Mesenchymal stem cell (in vitro differentiated cells and primary cell): ENCODE data around the gene AACS.
"Not testable (repeated sequence)": the region's sequence is repeated elsewhere in the genome, so short reads cannot be mapped to it uniquely, and the experiment has no call there.

Source experiments
- DNase-seq: peaks from one replicate; pipeline ENCODE4 v3.0.0-alpha.2; 2013
- H2AFZ ChIP-seq: one replicate; pipeline ENCODE4 v1.6.1; 2013; ENCODE audit warnings: low read depth, mild to moderate bottlenecking, control low read depth, inconsistent platforms, low read length, moderate library complexity
- H2AK5ac ChIP-seq: 2 replicates; pipeline ENCODE4 v1.6.1; 2013; ENCODE audit warnings: low read length, moderate library complexity, mild to moderate bottlenecking, inconsistent platforms; ENCODE audit not compliant: severe bottlenecking
- H2BK120ac ChIP-seq: one replicate; pipeline ENCODE4 v1.6.1; 2013; ENCODE audit warnings: low read depth, mild to moderate bottlenecking, inconsistent platforms, low read length, moderate library complexity
- H2BK12ac ChIP-seq, 2 experiments: one replicate each; pipeline ENCODE4 v1.6.1; 2013; ENCODE audit warnings: inconsistent platforms in 2 of 2, low read length in 2 of 2, mild to moderate bottlenecking in 2 of 2, moderate library complexity in 2 of 2, control low read depth in 1 of 2
- H2BK15ac ChIP-seq: one replicate; pipeline ENCODE4 v1.6.1; 2013; ENCODE audit warnings: mild to moderate bottlenecking, low read depth, inconsistent platforms; ENCODE audit not compliant: poor library complexity, severe bottlenecking
- H2BK5ac ChIP-seq: 2 replicates; pipeline ENCODE4 v1.6.1; 2013; ENCODE audit warnings: low read depth, mild to moderate bottlenecking, low read length, control low read depth, inconsistent platforms; ENCODE audit not compliant: poor library complexity, severe bottlenecking
- H3K14ac ChIP-seq, 2 experiments: one replicate each; pipeline ENCODE4 v1.6.1; 2013; ENCODE audit warnings: inconsistent platforms in 2 of 2, low read length in 2 of 2, control low read depth in 1 of 2, mild to moderate bottlenecking in 1 of 2, moderate library complexity in 1 of 2
- H3K18ac ChIP-seq, 2 experiments: one replicate each; pipeline ENCODE4 v1.6.1; 2013; ENCODE audit warnings: inconsistent platforms in 2 of 2, low read length in 2 of 2, control low read depth in 1 of 2, low read depth in 1 of 2, mild to moderate bottlenecking in 1 of 2
- H3K23ac ChIP-seq, 2 experiments: one replicate each; pipeline ENCODE4 v1.6.1; 2013; ENCODE audit warnings: inconsistent platforms in 2 of 2, low read length in 2 of 2, mild to moderate bottlenecking in 2 of 2, moderate library complexity in 2 of 2, control low read depth in 1 of 2
- H3K27ac ChIP-seq: 2 replicates; pipeline ENCODE4 v1.5.1; 2013; ENCODE audit warnings: mild to moderate bottlenecking, moderate library complexity, low read length, control low read depth, inconsistent platforms; ENCODE audit not compliant: poor library complexity, severe bottlenecking
- H3K27me3 ChIP-seq, 2 experiments: 2 replicates each; pipeline versions ENCODE4 v1.6.1 to v1.7.0; 2013; ENCODE audit warnings: low read length in 2 of 2, mild to moderate bottlenecking in 2 of 2, moderate library complexity in 2 of 2, control low read depth in 1 of 2, inconsistent platforms in 1 of 2; ENCODE audit not compliant: control insufficient read depth in 1 of 2, insufficient read depth in 1 of 2
- H3K36me3 ChIP-seq, 2 experiments: 2 replicates each; pipeline versions ENCODE4 v1.6.1 to v1.7.0; 2013; ENCODE audit warnings: low read length in 2 of 2, control low read depth in 1 of 2, inconsistent platforms in 1 of 2, low read depth in 1 of 2, mild to moderate bottlenecking in 1 of 2; ENCODE audit not compliant: insufficient read depth in 2 of 2, control insufficient read depth in 1 of 2
- H3K4ac ChIP-seq, 2 experiments: one replicate each; pipeline ENCODE4 v1.6.1; 2013; ENCODE audit warnings: inconsistent platforms in 2 of 2, low read length in 2 of 2, mild to moderate bottlenecking in 2 of 2, moderate library complexity in 2 of 2, control low read depth in 1 of 2, low read depth in 1 of 2
- H3K4me1 ChIP-seq: 2 replicates; pipeline ENCODE4 v1.6.1; 2013; ENCODE audit warnings: low read depth, low read length, control low read depth; ENCODE audit not compliant: control insufficient read depth, insufficient read depth
- H3K4me2 ChIP-seq: 2 replicates; pipeline ENCODE4 v1.6.1; 2013; ENCODE audit warnings: low read length, mild to moderate bottlenecking, inconsistent platforms; ENCODE audit not compliant: poor library complexity, severe bottlenecking
- H3K4me3 ChIP-seq, 2 experiments: 2 replicates each; pipeline versions ENCODE4 v1.5.1 to v1.7.0; 2013; ENCODE audit warnings: low read length in 2 of 2, mild to moderate bottlenecking in 2 of 2, control low read depth in 1 of 2, low read depth in 1 of 2; ENCODE audit not compliant: insufficient read depth in 1 of 2
- H3K79me1 ChIP-seq: replicated peaks from 2 replicates; pipeline ENCODE4 v1.6.1; 2013; ENCODE audit warnings: mild to moderate bottlenecking, control low read depth, low read length, inconsistent platforms; ENCODE audit not compliant: poor library complexity, severe bottlenecking
- H3K9ac ChIP-seq: 2 replicates; pipeline ENCODE4 v1.7.0; 2013; ENCODE audit warnings: mild to moderate bottlenecking, low read length, moderate library complexity
- H3K9me3 ChIP-seq: 2 replicates; pipeline ENCODE4 v1.7.0; 2013; ENCODE audit warnings: mild to moderate bottlenecking, low read length; ENCODE audit not compliant: control insufficient read depth
- H4K8ac ChIP-seq: one replicate; pipeline ENCODE4 v1.6.1; 2013; ENCODE audit warnings: inconsistent platforms, mild to moderate bottlenecking, low read length, moderate library complexity
- H4K91ac ChIP-seq: one replicate; pipeline ENCODE4 v1.6.1; 2013; ENCODE audit warnings: mild to moderate bottlenecking, low read length, inconsistent platforms
- WGBS: methylation state at CpG from one replicate; pipeline ENCODE4 v1.1.7; 2013; ENCODE audit warnings: mixed read lengths; 5-methylcytosine and 5-hydroxymethylcytosine counted together

AACS gene

DNA sequence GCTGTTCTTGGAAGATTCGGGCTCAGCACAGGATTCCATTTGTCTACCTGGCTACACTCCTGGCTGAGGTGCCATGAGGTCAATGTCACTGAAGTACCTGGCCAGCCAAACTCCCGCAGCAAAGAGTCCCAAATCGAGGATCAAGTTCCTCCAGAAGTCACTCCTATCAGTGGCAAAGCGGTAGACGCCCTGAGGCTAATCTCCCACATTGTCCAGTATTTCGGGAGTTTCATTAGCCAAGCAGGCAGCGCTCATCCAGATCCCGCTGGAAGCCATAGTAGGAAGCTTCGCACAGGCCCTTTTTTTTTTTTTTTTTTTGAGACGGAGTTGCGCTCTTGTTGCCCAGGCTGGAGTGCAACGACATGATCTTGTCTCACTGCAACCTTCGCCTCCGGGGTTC lies 8.9 kb upstream of the AACS start:
- no peak overlapping the region for H4K91ac ChIP-seq
- no peak overlapping the region for H3K9ac ChIP-seq
- no peaks in the 10 kb centered on the region for H3K27me3 ChIP-seq
- H4K8ac ChIP-seq, result no peak overlapping the region
- peaks cover 4% of the 10 kb centered on the region for H3K4me1 ChIP-seq
- no peaks in the 10 kb centered on the region for H3K79me1 ChIP-seq
- no peak for DNase-seq
- no peak overlapping the region for H2AFZ ChIP-seq
- H3K4me3 ChIP-seq, result no peak overlapping the region
- H2BK5ac ChIP-seq, result no peak overlapping the region
- H3K18ac ChIP-seq, result no peak overlapping the region
- H3K23ac ChIP-seq, result no peak overlapping the region
- no peak overlapping the region for H2BK12ac ChIP-seq
- no peak overlapping the region for H2BK120ac ChIP-seq
- H3K4ac ChIP-seq, result no peak overlapping the region
- H3K9me3 ChIP-seq, result no peaks in the 10 kb centered on the region
- no peak overlapping the region for H3K4me2 ChIP-seq
- WGBS, result 93% methylated on average over 12 of the region's 14 CpGs
- H2BK15ac ChIP-seq, result no peak overlapping the region
- H2AK5ac ChIP-seq, result no peak overlapping the region
- H3K27ac ChIP-seq, result no peak overlapping the region
- H3K14ac ChIP-seq, result no peak overlapping the region
- H3K36me3 ChIP-seq, result no peaks in the 10 kb centered on the region

DNA sequence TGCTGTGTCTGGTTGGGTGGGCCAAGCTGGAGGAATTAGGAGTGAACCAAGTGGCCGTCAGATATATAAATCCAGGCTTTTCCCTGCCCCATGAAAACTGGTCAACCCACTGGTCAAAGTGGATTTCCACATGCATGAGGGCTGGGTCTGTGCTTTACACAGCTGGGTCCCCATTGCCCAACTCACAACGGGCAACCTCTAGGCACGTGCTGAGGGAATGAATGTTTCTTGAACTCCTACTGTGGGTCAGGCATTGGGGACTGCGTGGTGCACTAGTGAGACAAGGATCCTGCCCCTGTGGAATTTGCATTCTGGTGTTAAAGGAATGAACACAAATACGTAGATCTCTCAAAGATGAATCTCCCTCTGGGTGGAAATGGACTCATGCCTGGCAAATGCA lies 7.5 kb upstream of the AACS start:
- H2AK5ac ChIP-seq, result no peak overlapping the region
- no peak overlapping the region for H2AFZ ChIP-seq
- H3K27ac ChIP-seq, result no peak overlapping the region
- H2BK15ac ChIP-seq, result no peak overlapping the region
- H3K4me2 ChIP-seq, result no peak overlapping the region
- H4K8ac ChIP-seq, result no peak overlapping the region
- no peak overlapping the region for H3K9ac ChIP-seq
- H4K91ac ChIP-seq, result no peak overlapping the region
- H3K36me3 ChIP-seq, result no peaks in the 10 kb centered on the region
- H3K4me1 ChIP-seq, result peaks cover 4% of the 10 kb centered on the region
- no peaks in the 10 kb centered on the region for H3K79me1 ChIP-seq
- H2BK5ac ChIP-seq, result no peak overlapping the region
- H3K23ac ChIP-seq, result no peak overlapping the region
- H3K14ac ChIP-seq, result no peak overlapping the region
- WGBS, result 92% methylated on average over 5 of the region's 5 CpGs
- no peak overlapping the region for H3K18ac ChIP-seq
- H2BK12ac ChIP-seq, result no peak overlapping the region
- no peaks in the 10 kb centered on the region for H3K9me3 ChIP-seq
- no peak overlapping the region for H3K4me3 ChIP-seq
- no peak for DNase-seq
- no peak overlapping the region for H2BK120ac ChIP-seq
- H3K27me3 ChIP-seq, result no peaks in the 10 kb centered on the region
- no peak overlapping the region for H3K4ac ChIP-seq

DNA sequence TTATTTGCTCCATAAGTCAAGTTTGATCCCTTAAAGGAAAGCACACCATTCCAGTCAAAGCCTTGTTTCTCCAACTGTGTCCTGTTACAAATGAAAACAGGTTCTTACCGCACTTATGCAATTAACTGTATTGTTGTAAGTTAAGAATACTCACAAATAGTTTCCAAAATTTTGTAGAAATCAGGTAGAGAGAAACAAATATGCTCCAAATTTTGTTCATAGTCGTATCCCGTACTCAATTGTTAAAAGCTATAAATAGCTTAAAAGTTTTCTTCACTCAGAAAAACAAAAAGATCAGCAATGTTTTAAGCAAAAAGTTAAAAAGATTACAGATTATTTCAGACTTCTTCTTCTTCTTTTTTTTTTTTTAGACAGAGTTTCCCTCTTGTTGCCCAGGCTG lies 4.0 kb upstream of the AACS start:
- Histone ChIP-seq H4K91ac (no peak overlapping the region), H2BK12ac (no peak overlapping the region), H3K4ac (no peak overlapping the region), H3K9me3 (no peaks in the 10 kb centered on the region), H3K36me3 (no peaks in the 10 kb centered on the region), H3K27me3 (peaks cover 0 to 4% of the 10 kb centered on the region in 2 experiments), H3K18ac (no peak overlapping the region), H4K8ac (no peak overlapping the region), H2AFZ (no peak overlapping the region), H3K23ac (no peak overlapping the region), H3K9ac (no peak overlapping the region), H3K4me2 (no peak overlapping the region), H3K4me3 (no peak overlapping the region), H2BK120ac (no peak overlapping the region), H2AK5ac (no peak overlapping the region), H2BK15ac (no peak overlapping the region), H2BK5ac (no peak overlapping the region), H3K4me1 (peaks cover 12% of the 10 kb centered on the region), H3K14ac (no peak overlapping the region), H3K79me1 (peaks cover 5% of the 10 kb centered on the region), H3K27ac (no peak overlapping the region)
- no CpG with 5 or more reads among the region's 3 CpGs for WGBS
- no peak for DNase-seq

DNA sequence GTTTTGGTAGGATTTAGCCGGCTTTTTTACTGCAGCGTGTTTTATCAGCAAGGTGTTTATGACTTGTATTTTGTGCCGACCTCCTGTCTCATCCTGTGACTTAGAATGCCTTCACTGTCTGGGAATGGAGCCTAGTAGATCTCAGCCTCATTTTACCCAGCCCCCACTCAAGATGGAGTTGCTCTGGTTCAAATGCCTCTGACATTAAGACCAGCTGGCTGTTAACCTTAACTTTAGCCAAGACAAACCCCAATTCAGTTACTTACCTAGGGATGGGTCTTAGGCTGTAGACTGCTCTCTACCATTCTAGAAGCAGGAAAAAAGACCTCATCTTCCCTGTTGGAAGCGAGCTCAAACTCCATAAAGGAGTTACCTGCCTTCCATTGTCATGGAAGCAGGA lies 1.7 kb upstream of the AACS start:
- not testable (repeated sequence) for H4K8ac ChIP-seq, H3K27ac ChIP-seq, DNase-seq, H3K9ac ChIP-seq, H2AFZ ChIP-seq, H3K18ac ChIP-seq, H3K9me3 ChIP-seq, H3K27me3 ChIP-seq, H3K4me3 ChIP-seq, H3K36me3 ChIP-seq, H3K23ac ChIP-seq, H3K14ac ChIP-seq, H2BK120ac ChIP-seq, H2BK15ac ChIP-seq, H4K91ac ChIP-seq, H2BK5ac ChIP-seq, H3K4me2 ChIP-seq, H2AK5ac ChIP-seq, H3K4ac ChIP-seq, H2BK12ac ChIP-seq
- Histone ChIP-seq H3K4me1 (peaks cover 20% of the 10 kb centered on the region), H3K79me1 (peaks cover 13% of the 10 kb centered on the region)
- WGBS, result 95% methylated on average over 4 of the region's 4 CpGs
